GM12878 (cell line): ENCODE measurements around the gene LRRC3C. TPM values are rescaled to one million over a fixed set of nuclear protein-coding genes. Genes with fewer than 3 reads are reported as not detected.

Source experiments
- ATAC-seq: fragments of 200-7000 bp; cut with Tn5 transposase; 3 replicates; pipeline ENCODE4 v1.9.1; 2020; ENCODE audit warnings: mild to moderate bottlenecking, moderate library complexity
- BruUV-seq: library from RNA; stranded (reverse); fragments of 400-500 nt; replicated peaks from 2 replicates; lab custom pipeline; 2021; lab: Mats Ljungman, UMichigan
- CTCF ChIA-PET: fragments of 300-600 bp; sonication (Branson Sonifier 250); formaldehyde crosslinking; extraction: SDS; loops from one replicate; lab custom pipeline; 2021; ENCODE audit warnings: inconsistent platforms; lab: Yijun Ruan, JAX
- POLR2A ChIA-PET: fragments of 350-600 bp; formaldehyde crosslinking; extraction: SDS; loops from one replicate; lab custom pipeline; 2021; ENCODE audit warnings: inconsistent platforms; lab: Charles Lee
- RAD21 ChIA-PET: fragments of 300-600 bp; sonication (Branson Sonifier 250); formaldehyde crosslinking; loops from one replicate; lab custom pipeline; 2023; ENCODE audit warnings: antibody characterized with exemption; ENCODE audit not compliant: unreplicated experiment; lab: Charles Lee
- SMC1A ChIA-PET: fragments of 300-600 bp; sonication (Branson Sonifier 250); formaldehyde crosslinking; loops from one replicate; lab custom pipeline; 2023; ENCODE audit not compliant: unreplicated experiment, uncharacterized antibody; lab: Charles Lee
- DNase-seq: peaks from one replicate; pipeline ENCODE4 v3.0.0-alpha.2; 2011; ENCODE audit warnings: low read depth, low spot score
- FAIRE-seq: peaks from 3 replicates; lab custom pipeline; 2011; peaks lifted over from hg19 to GRCh38; lab: Jason Lieb, UNC
- H2AFZ ChIP-seq: 2 replicates; pipeline ENCODE4 v1.6.0; 2011; ENCODE audit warnings: low read depth, low read length, control low read depth; ENCODE audit not compliant: control insufficient read depth
- H3K27ac ChIP-seq: 2 replicates; pipeline ENCODE4 v1.5.1; 2011; ENCODE audit warnings: control low read depth; ENCODE audit not compliant: control insufficient read depth, insufficient read depth
- H3K27me3 ChIP-seq, 2 experiments: replicated peaks in 1 of 2; 2 replicates each; pipeline versions ENCODE4 v1.6.0 to v1.6.1; 2011; ENCODE audit warnings: low read length in 1 of 2; ENCODE audit not compliant: control insufficient read depth in 2 of 2, insufficient read depth in 2 of 2
- H3K36me3 ChIP-seq, 2 experiments: 2 replicates each; pipeline ENCODE4 v1.5.1; 2011; ENCODE audit warnings: low read length in 1 of 2; ENCODE audit not compliant: control insufficient read depth in 2 of 2, insufficient read depth in 2 of 2
- H3K4me1 ChIP-seq: 2 replicates; pipeline ENCODE4 v1.6.1; 2011; ENCODE audit warnings: mild to moderate bottlenecking, low read length, moderate library complexity, mixed read lengths; ENCODE audit not compliant: control insufficient read depth, insufficient read depth
- H3K4me2 ChIP-seq: 2 replicates; pipeline ENCODE4 v1.6.0; 2011; ENCODE audit warnings: control low read depth; ENCODE audit not compliant: control insufficient read depth, insufficient read depth
- H3K4me3 ChIP-seq: fragments of 200-600 bp; sonication (generic); 2 replicates; pipeline ENCODE4 v1.5.1; 2016
- H3K79me2 ChIP-seq: 2 replicates; pipeline ENCODE4 v1.6.0; 2011; ENCODE audit warnings: low read length; ENCODE audit not compliant: control insufficient read depth, insufficient read depth
- H3K9ac ChIP-seq: 2 replicates; pipeline ENCODE4 v1.8.0; 2011; ENCODE audit warnings: low read length, control low read depth, mixed read lengths; ENCODE audit not compliant: control insufficient read depth, insufficient read depth
- H3K9me3 ChIP-seq: replicated peaks from 3 replicates; pipeline ENCODE4 v1.5.1; 2011; ENCODE audit warnings: mild to moderate bottlenecking, low read length; ENCODE audit not compliant: control insufficient read depth, insufficient read depth
- H4K20me1 ChIP-seq: 2 replicates; pipeline ENCODE4 v1.6.0; 2011; ENCODE audit not compliant: control insufficient read depth, insufficient read depth
- ATF7 ChIP-seq: fragments of 450-650 bp; IDR thresholded peaks from 2 replicates; pipeline ENCODE4 v1.6.1; 2016; ENCODE audit warnings: low read depth, mild to moderate bottlenecking
- E4F1 ChIP-seq: fragments of 450-650 bp; IDR thresholded peaks from 2 replicates; pipeline ENCODE4 v1.6.1; 2018; ENCODE audit warnings: borderline replicate concordance, mild to moderate bottlenecking; ENCODE audit not compliant: partially characterized antibody
- ESRRA ChIP-seq: IDR thresholded peaks from 2 replicates; pipeline ENCODE4 v1.6.1; 2012; ENCODE audit warnings: mild to moderate bottlenecking, low read length, improper control_type of control experiment
- ETV6 ChIP-seq, 2 experiments: fragments of 450-650 bp in 1 of 2; IDR thresholded peaks in 1 of 2; conservative IDR thresholded peaks in 1 of 2; 2 replicates each; pipeline ENCODE4 v1.6.1; 2014; ENCODE audit warnings: antibody characterized with exemption in 1 of 2, borderline replicate concordance in 1 of 2, low read depth in 1 of 2, mild to moderate bottlenecking in 1 of 2, moderate library complexity in 1 of 2
- EZH2 ChIP-seq: IDR thresholded peaks from 2 replicates; pipeline ENCODE4 v1.6.1; 2012; ENCODE audit warnings: low read depth, mild to moderate bottlenecking, control low read depth, inconsistent platforms, low read length, borderline replicate concordance; ENCODE audit not compliant: control insufficient read depth
- KAT2A ChIP-seq: conservative IDR thresholded peaks from 2 replicates; pipeline ENCODE4 v1.6.1; 2011; ENCODE audit warnings: low read depth, low read length; ENCODE audit not compliant: control insufficient read depth
- MEF2B ChIP-seq: fragments of 450-650 bp; IDR thresholded peaks from 2 replicates; pipeline ENCODE4 v1.6.1; 2018; ENCODE audit warnings: mild to moderate bottlenecking, moderate library complexity; ENCODE audit not compliant: partially characterized antibody, poor library complexity, severe bottlenecking
- POU2F2 ChIP-seq: IDR thresholded peaks from 3 replicates; pipeline ENCODE4 v1.6.1; 2011; ENCODE audit warnings: low read depth, mild to moderate bottlenecking, low read length, borderline replicate concordance
- RUNX3 ChIP-seq: IDR thresholded peaks from 2 replicates; pipeline ENCODE4 v1.6.1; 2012; ENCODE audit warnings: low read length, inconsistent platforms
- YY1 ChIP-seq: IDR thresholded peaks from 2 replicates; pipeline ENCODE4 v1.6.1; 2011; ENCODE audit warnings: low read depth, mild to moderate bottlenecking, low read length
- ZBED1 ChIP-seq: IDR thresholded peaks from 2 replicates; pipeline ENCODE4 v1.6.1; 2016; ENCODE audit warnings: borderline replicate concordance
- WGBS: methylation state at CpG from one replicate; pipeline ENCODE4 v1.1.6; 2016; ENCODE audit warnings: low lambda C conversion rate; ENCODE audit not compliant: insufficient replicate concordance, insufficient coverage; ENCODE audit errors: missing lambda C conversion rate; 5-methylcytosine and 5-hydroxymethylcytosine counted together
- in situ Hi-C: fragments of 300-500 bp; cut with MboI; formaldehyde crosslinking; loops from 9 replicates; pipeline ENCODE4 v1.14.3; 2018; ENCODE audit warnings: mixed read lengths
- intact Hi-C: fragments of 100-400 bp; cut with micrococcal nuclease; formaldehyde crosslinking; loops from one replicate; pipeline ENCODE4 v1.14.2; 2022; ENCODE audit not compliant: unreplicated experiment
- polyA plus RNA-seq, 11 experiments: library from polyadenylated mRNA; depleted of rRNA in 4 of 11; unstranded in 6 of 11; stranded (reverse) in 5 of 11; fragments of >200 nt; fragmentation: Nextera tagmentation in 4 of 11; fragmentation: Illumina TruSeq in 1 of 11; extraction: Ambion mirVana in 4 of 11; extraction: Trizol in 1 of 11; gene quantifications; 1 replicate in 1 of 11; 2 replicates in 10 of 11; pipeline versions ENCODE4 v1.2.1 to v1.2.3, GENCODE V29; 2011 to 2016; ENCODE audit warnings: inconsistent platforms in 2 of 11, missing spikeins in 2 of 11, low read depth in 1 of 11
- total RNA-seq, 4 experiments: library from RNA; depleted of rRNA in 3 of 4; stranded (reverse); fragments of >200 nt in 3 of 4; fragmentation: Illumina TruSeq in 1 of 4; extraction: Trizol in 1 of 4; gene quantifications; 2 replicates each; pipeline versions ENCODE4 v1.2.1 to v1.2.3, GENCODE V29; 2013 to 2021
- TF ChIP-seq, protein P1 (sequence below): fragments of 450-650 bp; IDR thresholded peaks from 2 replicates; pipeline ENCODE4 v1.6.1; 2017; ENCODE audit warnings: mild to moderate bottlenecking
- TF ChIP-seq, protein P2 (sequence below): IDR thresholded peaks from 2 replicates; pipeline ENCODE4 v1.6.1; 2012; ENCODE audit warnings: improper control_type of control experiment, low read depth, low read length; ENCODE audit not compliant: insufficient replicate concordance
- TF ChIP-seq, protein P3 (sequence below): IDR thresholded peaks from 2 replicates; pipeline ENCODE4 v1.6.1; 2012; ENCODE audit warnings: low read depth, low read length, improper control_type of control experiment

Gene LRRC3C
- total and polyA plus RNA-seq, 10 of the 15 experiments (the other 5 are each of a cell fraction or from before 2014, with no cell fraction given): not detected

DNA sequence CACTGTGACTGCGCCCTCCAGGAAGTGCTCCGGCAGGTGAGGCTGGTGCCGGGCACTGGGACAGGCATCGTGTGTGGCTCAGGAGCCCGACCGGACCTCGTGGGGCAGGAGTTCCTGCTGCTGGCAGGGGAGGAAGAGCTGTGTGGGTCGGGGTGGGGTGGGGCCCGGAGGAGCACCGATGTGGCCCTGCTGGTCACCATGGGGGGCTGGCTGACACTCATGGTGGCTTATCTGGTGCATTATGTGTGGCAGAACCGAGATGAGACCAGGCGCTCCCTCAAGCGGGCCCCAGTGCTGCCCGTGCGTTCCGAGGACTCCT lies 16.8 kb downstream of the LRRC3C start:
- H2AFZ ChIP-seq: no peak overlapping the region
- no peak overlapping the region for H3K4me3 ChIP-seq
- no peak overlapping the region for H3K9ac ChIP-seq
- no peaks in the 10 kb centered on the region for H3K9me3 ChIP-seq
- no TSS peak for BruUV-seq
- no peaks in the 10 kb centered on the region for H4K20me1 ChIP-seq
- DNase-seq: no peak
- H3K4me1 ChIP-seq: peaks cover 12% of the 10 kb centered on the region
- FAIRE-seq: no peak
- SMC1A ChIA-PET: no interaction called here
- H3K36me3 ChIP-seq: no peaks in the 10 kb centered on the region
- in situ Hi-C loops: no loop called here
- no peaks in the 10 kb centered on the region for H3K79me2 ChIP-seq
- RAD21 ChIA-PET: no interaction called here
- POLR2A ChIA-PET: no interaction called here
- CTCF ChIA-PET: no interaction called here
- H3K27me3 ChIP-seq: no peaks in the 10 kb centered on the region
- ATAC-seq: no peak
- WGBS: 77% methylated on average over 14 of the region's 16 CpGs
- no peak overlapping the region for H3K27ac ChIP-seq
- no peak overlapping the region for H3K4me2 ChIP-seq
- intact Hi-C loops: no loop called here
- TF ChIP-seq RUNX3 (no peak), E4F1 (no peak), POU2F2 (no peak), EZH2 (no peak), YY1 (no peak), ZBED1 (no peak), ATF7 (no peak), ETV6 (conservative IDR thresholded peaks at IDR 0.05 in 1 of 2, IDR thresholded peaks at IDR 0.05 in 1 of 2; ENCODE audit: borderline replicate concordance in 1 of 2, low read depth in 1 of 2) (no peak), MEF2B (no peak), ESRRA (no peak), KAT2A (no peak)
- TF ChIP-seq, protein P1, sequence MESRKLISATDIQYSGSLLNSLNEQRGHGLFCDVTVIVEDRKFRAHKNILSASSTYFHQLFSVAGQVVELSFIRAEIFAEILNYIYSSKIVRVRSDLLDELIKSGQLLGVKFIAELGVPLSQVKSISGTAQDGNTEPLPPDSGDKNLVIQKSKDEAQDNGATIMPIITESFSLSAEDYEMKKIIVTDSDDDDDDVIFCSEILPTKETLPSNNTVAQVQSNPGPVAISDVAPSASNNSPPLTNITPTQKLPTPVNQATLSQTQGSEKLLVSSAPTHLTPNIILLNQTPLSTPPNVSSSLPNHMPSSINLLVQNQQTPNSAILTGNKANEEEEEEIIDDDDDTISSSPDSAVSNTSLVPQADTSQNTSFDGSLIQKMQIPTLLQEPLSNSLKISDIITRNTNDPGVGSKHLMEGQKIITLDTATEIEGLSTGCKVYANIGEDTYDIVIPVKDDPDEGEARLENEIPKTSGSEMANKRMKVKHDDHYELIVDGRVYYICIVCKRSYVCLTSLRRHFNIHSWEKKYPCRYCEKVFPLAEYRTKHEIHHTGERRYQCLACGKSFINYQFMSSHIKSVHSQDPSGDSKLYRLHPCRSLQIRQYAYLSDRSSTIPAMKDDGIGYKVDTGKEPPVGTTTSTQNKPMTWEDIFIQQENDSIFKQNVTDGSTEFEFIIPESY: no peak
- TF ChIP-seq, protein P2, sequence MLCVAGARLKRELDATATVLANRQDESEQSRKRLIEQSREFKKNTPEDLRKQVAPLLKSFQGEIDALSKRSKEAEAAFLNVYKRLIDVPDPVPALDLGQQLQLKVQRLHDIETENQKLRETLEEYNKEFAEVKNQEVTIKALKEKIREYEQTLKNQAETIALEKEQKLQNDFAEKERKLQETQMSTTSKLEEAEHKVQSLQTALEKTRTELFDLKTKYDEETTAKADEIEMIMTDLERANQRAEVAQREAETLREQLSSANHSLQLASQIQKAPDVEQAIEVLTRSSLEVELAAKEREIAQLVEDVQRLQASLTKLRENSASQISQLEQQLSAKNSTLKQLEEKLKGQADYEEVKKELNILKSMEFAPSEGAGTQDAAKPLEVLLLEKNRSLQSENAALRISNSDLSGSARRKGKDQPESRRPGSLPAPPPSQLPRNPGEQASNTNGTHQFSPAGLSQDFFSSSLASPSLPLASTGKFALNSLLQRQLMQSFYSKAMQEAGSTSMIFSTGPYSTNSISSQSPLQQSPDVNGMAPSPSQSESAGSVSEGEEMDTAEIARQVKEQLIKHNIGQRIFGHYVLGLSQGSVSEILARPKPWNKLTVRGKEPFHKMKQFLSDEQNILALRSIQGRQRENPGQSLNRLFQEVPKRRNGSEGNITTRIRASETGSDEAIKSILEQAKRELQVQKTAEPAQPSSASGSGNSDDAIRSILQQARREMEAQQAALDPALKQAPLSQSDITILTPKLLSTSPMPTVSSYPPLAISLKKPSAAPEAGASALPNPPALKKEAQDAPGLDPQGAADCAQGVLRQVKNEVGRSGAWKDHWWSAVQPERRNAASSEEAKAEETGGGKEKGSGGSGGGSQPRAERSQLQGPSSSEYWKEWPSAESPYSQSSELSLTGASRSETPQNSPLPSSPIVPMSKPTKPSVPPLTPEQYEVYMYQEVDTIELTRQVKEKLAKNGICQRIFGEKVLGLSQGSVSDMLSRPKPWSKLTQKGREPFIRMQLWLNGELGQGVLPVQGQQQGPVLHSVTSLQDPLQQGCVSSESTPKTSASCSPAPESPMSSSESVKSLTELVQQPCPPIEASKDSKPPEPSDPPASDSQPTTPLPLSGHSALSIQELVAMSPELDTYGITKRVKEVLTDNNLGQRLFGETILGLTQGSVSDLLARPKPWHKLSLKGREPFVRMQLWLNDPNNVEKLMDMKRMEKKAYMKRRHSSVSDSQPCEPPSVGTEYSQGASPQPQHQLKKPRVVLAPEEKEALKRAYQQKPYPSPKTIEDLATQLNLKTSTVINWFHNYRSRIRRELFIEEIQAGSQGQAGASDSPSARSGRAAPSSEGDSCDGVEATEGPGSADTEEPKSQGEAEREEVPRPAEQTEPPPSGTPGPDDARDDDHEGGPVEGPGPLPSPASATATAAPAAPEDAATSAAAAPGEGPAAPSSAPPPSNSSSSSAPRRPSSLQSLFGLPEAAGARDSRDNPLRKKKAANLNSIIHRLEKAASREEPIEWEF: no peak
- TF ChIP-seq, protein P3, sequence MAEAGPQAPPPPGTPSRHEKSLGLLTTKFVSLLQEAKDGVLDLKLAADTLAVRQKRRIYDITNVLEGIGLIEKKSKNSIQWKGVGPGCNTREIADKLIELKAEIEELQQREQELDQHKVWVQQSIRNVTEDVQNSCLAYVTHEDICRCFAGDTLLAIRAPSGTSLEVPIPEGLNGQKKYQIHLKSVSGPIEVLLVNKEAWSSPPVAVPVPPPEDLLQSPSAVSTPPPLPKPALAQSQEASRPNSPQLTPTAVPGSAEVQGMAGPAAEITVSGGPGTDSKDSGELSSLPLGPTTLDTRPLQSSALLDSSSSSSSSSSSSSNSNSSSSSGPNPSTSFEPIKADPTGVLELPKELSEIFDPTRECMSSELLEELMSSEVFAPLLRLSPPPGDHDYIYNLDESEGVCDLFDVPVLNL: no peak
